ENCODE results near the gene SMYD3.

GRCh38 chr1:246093230-246093629 lies 413.8 kb downstream of the SMYD3 start:
- TF ChIP-seq CTCF (IDR thresholded peaks at IDR 0.05; ENCODE audit: insufficient read depth, low read length, poor library complexity, severe bottlenecking) (no peak), EZH2phosphoT487 (conservative IDR thresholded peaks at IDR 0.05; ENCODE audit: low read length) (no peak)
